ENCODE data around the gene LSAMP.

- TF ChIP-seq CTCF (conservative IDR thresholded peaks at IDR 0.05) (no peak), EZH2 (IDR thresholded peaks at IDR 0.05; ENCODE audit: low read depth) (no peak)
Measured at GRCh38 chr3:115975353-115975752, 469.9 kb downstream of the LSAMP start.

All from PC-9 (cell line).